Mucosa of descending colon (tissue), 3 donors: ENCODE measurements around the gene NRCAM. TPM values are rescaled to one million over a fixed set of nuclear protein-coding genes. Genes with fewer than 3 reads are reported as not detected.

Source experiments
- ATAC-seq: fragments of 200-7000 bp; cut with Tn5 transposase; one replicate; pipeline ENCODE4 v1.9.1; 2020; ENCODE audit warnings: mild to moderate bottlenecking, moderate library complexity
- DNase-seq, 3 donors: peaks; one replicate each; pipeline ENCODE4 v3.0.0-alpha.2; 2020
- H3K36me3 ChIP-seq: fragments of 200-600 bp; one replicate; pipeline ENCODE4 v1.8.0; 2021; ENCODE audit warnings: low read depth, mild to moderate bottlenecking
- H3K4me1 ChIP-seq: fragments of 200-600 bp; one replicate; pipeline ENCODE4 v1.8.0; 2021; ENCODE audit warnings: low read depth, mild to moderate bottlenecking
- H3K4me3 ChIP-seq: fragments of 200-600 bp; one replicate; pipeline ENCODE4 v1.8.0; 2021; ENCODE audit warnings: mild to moderate bottlenecking
- H3K9me3 ChIP-seq: fragments of 200-600 bp; one replicate; pipeline ENCODE4 v1.8.0; 2021; ENCODE audit warnings: mild to moderate bottlenecking
- CTCF ChIP-seq: fragments of 200-600 bp; IDR thresholded peaks from one replicate; pipeline ENCODE4 v1.8.0; 2022; ENCODE audit warnings: antibody characterized with exemption, mild to moderate bottlenecking
- intact Hi-C, 2 donors: fragments of 100-400 bp; cut with DNase I in 1 of 2; cut with micrococcal nuclease in 1 of 2; formaldehyde crosslinking; loops; one replicate each; pipeline versions ENCODE4 v1.11.0 to v1.11.1; 2022; cut with DNase I, micrococcal nuclease
- total RNA-seq, 3 donors: library from RNA; stranded (reverse); fragmentation: NEBNext Ultra II Directional in 2 of 3; extraction: Animal tissue kit (Norgen Biotek cat#: 25700) in 2 of 3; gene quantifications; one replicate each; pipeline versions ENCODE4 v1.2.1 to v1.2.4, GENCODE V29; 2021 to 2023
- donor health status: DM: no; HTN: no; CAD: no; lungs with moderate emphysema.
- donor health status: DM: no; HTN: no; CAD: no.
- donor health status: DM: no; HTN: yes; CAD: no.

Gene NRCAM
- total RNA-seq, 3 donors from 2014 or later = 1.0 to 3.4 (median 2.3) TPM

- no peaks in the 10 kb centered on the region for H3K9me3 ChIP-seq
- no peaks in the 10 kb centered on the region for H3K36me3 ChIP-seq
- H3K4me3 ChIP-seq = no peak overlapping the region
- ATAC-seq (no peak), DNase-seq (no peak)
- intact Hi-C loops = no loop called here
- peaks cover 13% of the 10 kb centered on the region for H3K4me1 ChIP-seq
- no peak for TF ChIP-seq CTCF
These were observed 3.5 kb downstream of the NRCAM start for GRCh38 chr7:108452707-108453106.

GRCh38 chr7:108451296-108451848 lies 4.9 kb downstream of the NRCAM start:
- no peak for TF ChIP-seq CTCF
- intact Hi-C loops = no loop called here

GRCh38 chr7:108450160-108450559 lies 6.1 kb downstream of the NRCAM start:
- DNase-seq (no peak), ATAC-seq (no peak)
- H3K9me3 ChIP-seq = no peaks in the 10 kb centered on the region
- H3K4me3 ChIP-seq = no peak overlapping the region
- no peaks in the 10 kb centered on the region for H3K36me3 ChIP-seq
- intact Hi-C loops = no loop called here
- TF ChIP-seq CTCF = no peak
- H3K4me1 ChIP-seq = peaks cover 5% of the 10 kb centered on the region

More at GRCh38 chr7:108451296-108451848, 4.9 kb downstream of the NRCAM start:
- no peak for DNase-seq
- Histone ChIP-seq H3K4me3 (no peak overlapping the region), H3K4me1 (peaks cover 13% of the 10 kb centered on the region), H3K9me3 (no peaks in the 10 kb centered on the region), H3K36me3 (no peaks in the 10 kb centered on the region)
- no peak for ATAC-seq

GRCh38 chr7:108449521-108449920 lies 6.7 kb downstream of the NRCAM start:
- H3K36me3 ChIP-seq = no peaks in the 10 kb centered on the region
- no peaks in the 10 kb centered on the region for H3K9me3 ChIP-seq
- intact Hi-C loops = no loop called here
- no peak for TF ChIP-seq CTCF
- no peaks in the 10 kb centered on the region for H3K4me1 ChIP-seq
- H3K4me3 ChIP-seq = no peak overlapping the region
- ATAC-seq (no peak), DNase-seq (no peak)

GRCh38 chr7:108448584-108449505 lies 7.4 kb downstream of the NRCAM start:
- Histone ChIP-seq H3K36me3 (no peaks in the 10 kb centered on the region), H3K4me1 (no peaks in the 10 kb centered on the region), H3K9me3 (no peaks in the 10 kb centered on the region), H3K4me3 (no peak overlapping the region)
- intact Hi-C loops = no loop called here
- DNase-seq (no peak), ATAC-seq (no peak)
- no peak for TF ChIP-seq CTCF
